OCI-LY7 (cell line): ENCODE measurements around the gene B3GALT6.

Experiments
- CTCF ChIP-seq: fragments of 200-600 bp; sonication (generic); conservative IDR thresholded peaks from 2 replicates; pipeline ENCODE4 v1.5.1; 2014; ENCODE audit warnings: mild to moderate bottlenecking, antibody characterized with exemption, low read length, moderate library complexity, mixed read lengths
- EZH2phosphoT487 ChIP-seq: fragments of 200-600 bp; sonication (generic); IDR thresholded peaks from 2 replicates; pipeline ENCODE4 v1.6.1; 2018; ENCODE audit warnings: low read depth, borderline replicate concordance, mild to moderate bottlenecking, mixed run types, antibody characterized with exemption, low read length, moderate library complexity, mixed read lengths

- TF ChIP-seq CTCF (no peak), EZH2phosphoT487 (no peak)
Measured at GRCh38 chr1:1196431-1197187, 35.4 kb upstream of the B3GALT6 start.
